GM19452 (cell line): Measurements from ENCODE around the gene CSDE1.
"Not testable (repeated sequence)": the region's sequence is repeated elsewhere in the genome, so short reads cannot be mapped to it uniquely, and the experiment has no call there.

Source experiments
- ATAC-seq: cut with Tn5 transposase; IDR thresholded peaks from one replicate; pipeline ENCODE4 v1.9.1; 2021; ENCODE audit not compliant: unreplicated experiment

Gene CSDE1

DNA sequence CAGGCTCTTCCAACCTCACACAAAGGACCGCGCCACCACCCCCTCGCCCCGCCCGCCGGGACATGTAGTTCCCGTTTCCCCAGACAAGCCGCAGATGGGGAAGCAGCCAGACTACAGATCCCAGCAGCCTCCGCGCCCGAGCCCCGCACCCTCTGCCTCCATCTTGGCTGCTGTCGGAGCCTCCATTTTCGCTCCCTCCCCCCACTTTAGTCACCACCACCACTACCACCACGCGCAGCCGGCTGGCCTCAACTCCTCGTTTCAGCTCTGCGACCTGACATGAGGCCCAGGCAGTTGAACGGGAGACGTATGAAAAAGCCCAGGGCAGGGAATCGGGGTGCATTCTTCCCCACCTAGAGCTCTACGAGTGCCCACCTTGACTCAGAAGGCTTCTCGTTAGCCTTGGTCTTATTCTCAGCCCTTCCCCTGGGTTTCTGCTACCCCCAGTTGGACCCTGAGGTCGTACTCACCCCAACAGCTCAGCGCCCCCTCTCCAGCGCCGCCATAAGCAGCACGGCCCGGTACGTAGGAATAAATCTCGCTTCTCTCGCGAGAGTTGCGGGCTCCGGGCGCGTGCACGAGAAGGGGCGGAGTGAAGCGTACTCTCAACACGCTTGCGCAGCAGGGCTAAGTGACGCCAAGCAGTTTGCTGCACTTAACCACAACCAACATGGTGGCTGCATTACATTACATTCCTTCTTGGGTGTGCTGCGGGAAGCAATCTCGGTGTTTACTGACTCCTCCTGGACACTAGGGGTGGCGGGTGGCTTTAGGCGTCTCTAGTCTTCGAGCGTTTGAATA lies at the start of gene CSDE1:
TSS of gene CSDE1 (minus strand) at position 530 of the 801 bp plus-strand sequence. CDS start 18,094 bp downstream, outside the sequence.
- peak; percentile 68 for ATAC-seq

DNA sequence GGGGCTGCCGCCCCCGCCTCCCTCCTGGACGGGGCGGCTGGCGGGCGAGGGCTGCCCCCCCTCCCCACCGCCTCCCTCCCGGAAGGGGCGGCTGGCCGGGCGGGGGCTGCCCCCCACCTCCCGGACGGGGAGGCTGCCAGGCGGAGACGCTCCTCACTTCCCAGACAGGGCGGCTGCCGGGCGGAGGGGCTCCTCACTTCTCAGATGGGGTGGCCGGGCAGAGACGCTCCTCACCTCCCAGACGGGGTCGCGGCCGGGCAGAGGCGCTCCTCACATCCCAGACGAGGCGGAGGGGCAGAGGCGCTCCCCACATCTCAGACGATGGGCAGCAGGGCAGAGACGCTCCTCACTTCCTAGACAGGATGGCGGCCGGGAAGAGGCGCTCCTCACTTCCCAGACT lies 46.7 kb upstream of the CSDE1 start:
- ATAC-seq, result not testable (repeated sequence)

DNA sequence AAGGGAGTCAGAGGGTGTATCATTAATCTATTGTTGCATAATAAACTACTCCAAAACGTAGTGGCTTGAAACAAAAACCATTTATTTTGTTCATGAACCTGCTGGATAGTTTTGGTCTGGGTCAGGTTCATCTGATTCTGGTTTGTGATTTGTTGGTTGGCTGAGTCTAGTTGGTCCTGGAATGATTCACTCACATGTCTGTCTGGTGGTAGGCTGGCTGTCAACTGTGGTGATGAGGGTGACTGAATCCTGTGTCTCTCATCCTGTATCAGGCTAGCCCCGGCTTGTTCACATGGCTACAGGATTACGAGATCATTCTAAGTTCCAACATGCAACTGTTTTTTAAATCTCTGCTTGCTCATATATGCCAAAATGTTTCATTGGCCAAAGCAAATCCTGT lies 45.2 kb upstream of the CSDE1 start:
- ATAC-seq, result peak; percentile 58

DNA sequence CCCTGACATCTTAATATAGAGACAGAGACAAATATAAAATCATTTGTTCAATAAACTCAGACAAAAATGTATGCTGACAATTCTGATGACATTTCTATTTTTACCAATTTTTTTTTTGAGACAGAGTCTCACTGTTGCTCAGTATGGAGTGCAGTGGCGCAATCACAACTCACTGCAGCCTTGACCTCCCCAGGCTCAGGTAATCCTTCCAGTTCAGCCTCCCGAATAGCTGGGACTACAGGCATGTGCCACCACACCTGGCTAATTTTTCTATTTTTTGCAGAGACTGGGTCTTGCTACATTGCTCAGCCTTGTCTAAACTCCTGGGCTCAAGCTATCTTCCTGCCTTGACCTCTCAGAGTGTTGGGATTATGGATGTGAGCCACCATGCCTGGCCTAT lies 36.3 kb upstream of the CSDE1 start:
- no peak for ATAC-seq

DNA sequence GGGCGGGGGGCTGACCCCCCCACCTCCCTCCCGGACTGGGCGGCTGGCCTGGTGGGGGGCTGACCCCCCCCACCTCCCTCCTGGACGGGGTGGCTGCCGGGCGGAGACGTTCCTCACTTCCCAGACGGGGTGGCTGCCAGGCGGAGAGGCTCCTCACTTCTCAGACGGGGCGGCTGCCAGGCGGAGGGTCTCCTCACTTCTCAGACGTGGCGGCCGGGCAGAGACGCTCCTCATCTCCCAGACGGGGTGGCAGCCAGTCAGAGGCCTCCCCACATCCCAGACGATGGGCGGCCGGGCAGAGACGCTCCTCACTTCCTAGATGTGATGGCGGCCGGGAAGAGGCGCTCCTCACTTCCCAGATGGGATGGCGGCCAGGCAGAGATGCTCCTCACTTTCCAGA lies 32.8 kb upstream of the CSDE1 start:
- ATAC-seq, result not testable (repeated sequence)

DNA sequence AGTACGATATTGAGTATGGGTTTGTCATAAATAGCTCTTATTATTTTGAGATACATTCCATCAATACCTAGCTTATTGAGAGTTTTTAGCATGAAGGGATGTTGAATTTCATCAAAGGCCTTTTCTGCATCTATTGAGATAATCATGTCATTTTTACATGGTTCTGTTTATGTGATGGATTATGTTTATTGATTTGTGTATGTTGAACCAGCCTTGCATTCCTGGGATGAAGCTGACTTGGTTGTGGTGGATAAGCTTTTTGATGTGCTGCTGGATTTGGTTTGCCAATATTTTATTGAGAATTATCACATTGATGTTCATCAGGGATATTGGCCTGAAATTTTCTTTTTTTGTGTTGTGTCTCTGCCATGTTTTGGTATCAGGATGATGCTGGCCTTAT lies 28.7 kb upstream of the CSDE1 start:
- not testable (repeated sequence) for ATAC-seq

DNA sequence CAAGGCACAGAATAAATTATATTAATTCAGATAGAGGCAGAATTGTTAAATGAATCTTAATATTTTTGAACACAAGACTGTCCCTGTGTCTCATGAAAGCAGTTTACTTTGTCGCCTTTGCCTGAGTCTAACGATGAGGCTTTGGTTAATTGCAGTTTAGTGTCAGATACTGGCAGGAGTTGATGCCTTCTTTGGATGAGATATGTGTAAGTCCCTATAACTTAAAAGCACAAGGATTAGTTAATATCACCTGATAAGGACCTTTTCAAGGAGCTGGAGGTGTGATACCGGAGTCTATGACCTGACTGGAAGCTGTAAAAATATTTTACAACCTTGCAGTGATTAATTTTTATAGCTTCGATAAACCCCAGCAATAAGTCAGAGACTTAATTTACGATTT lies 24.7 kb upstream of the CSDE1 start:
- ATAC-seq, result no peak

DNA sequence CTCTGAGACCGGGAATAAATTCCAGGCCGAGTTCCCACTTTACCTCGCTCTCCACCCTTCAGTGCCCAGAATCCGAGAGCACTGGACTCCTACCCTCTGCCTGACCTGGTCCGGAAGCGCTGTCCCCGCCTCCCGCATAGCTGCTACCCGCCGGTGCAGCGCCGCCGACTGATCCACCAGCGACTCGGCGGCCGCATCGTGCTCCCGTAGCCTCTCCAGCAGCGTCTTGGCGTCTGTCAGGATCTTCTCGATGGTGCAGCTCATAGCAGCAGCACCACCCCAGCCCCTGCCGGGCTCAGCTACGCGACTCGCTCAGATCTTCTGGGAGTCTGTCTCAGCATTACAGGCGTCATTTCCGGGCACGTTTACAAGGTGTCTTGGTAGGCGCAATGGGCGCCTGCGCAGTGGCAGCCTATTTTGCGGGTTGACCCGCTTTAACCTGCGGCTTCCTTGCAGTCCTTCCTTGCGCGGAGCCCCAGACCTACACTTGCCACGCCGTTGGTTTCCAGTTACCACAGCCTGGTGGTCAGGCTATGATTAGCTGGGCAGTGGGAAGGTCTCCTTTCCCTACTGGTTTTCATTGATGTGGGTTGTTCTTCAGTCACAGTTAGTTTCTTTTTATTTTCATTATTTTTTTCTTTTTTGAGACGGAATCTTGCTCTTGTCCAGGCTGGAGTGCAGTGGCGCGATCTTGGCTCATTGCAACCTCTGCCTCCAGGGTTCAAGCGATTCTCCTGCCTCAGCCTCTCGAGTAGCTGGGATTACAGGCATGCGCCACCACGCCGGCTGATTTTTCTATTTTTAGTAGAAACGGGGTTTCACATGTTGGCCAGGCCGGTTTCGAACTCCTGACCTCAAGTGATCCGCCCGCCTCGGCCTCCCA lies 22.8 kb upstream of the CSDE1 start, which contains the start of gene SIKE1:
TSS of gene SIKE1 (minus strand) at position 342 of the 883 bp plus-strand sequence. CDS start at position 264, 78 bp downstream.
- ATAC-seq, result peak; percentile 99

DNA sequence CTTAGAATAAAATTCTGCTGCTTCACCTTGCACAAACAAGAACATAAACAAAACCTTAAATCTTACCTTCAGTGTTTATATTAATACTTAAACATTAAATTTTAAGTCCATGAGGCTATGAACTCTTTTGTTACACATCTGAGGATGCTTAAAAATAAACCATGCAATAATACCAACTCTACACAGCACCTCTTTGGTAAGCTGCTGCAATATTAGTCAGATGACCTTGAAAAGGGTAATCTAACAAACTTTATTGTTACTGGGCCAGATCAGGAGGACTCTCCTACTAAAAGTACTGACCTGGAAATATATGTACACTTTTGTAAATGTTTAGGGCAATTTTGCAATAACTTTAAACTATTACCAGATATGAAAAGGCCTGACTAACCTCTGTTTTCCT lies 21.9 kb upstream of the CSDE1 start:
- no peak for ATAC-seq

DNA sequence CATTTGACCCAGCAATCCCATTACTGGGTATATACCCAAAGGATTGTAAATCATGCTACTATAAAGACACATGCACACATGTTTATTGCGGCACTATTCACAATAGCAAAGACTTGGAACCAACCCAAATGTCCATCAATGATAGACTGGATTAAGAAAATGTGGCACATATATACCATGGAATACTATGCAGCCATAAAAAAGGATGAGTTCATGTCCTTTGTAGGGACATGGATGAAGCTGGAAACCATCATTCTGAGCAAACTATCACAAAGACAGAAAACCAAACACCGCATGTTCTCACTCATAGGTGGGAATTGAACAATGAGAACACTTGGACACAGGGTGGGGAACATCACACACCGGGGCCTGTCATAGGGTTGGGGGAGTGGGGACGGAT lies 18.9 kb upstream of the CSDE1 start:
- ATAC-seq, result not testable (repeated sequence)

DNA sequence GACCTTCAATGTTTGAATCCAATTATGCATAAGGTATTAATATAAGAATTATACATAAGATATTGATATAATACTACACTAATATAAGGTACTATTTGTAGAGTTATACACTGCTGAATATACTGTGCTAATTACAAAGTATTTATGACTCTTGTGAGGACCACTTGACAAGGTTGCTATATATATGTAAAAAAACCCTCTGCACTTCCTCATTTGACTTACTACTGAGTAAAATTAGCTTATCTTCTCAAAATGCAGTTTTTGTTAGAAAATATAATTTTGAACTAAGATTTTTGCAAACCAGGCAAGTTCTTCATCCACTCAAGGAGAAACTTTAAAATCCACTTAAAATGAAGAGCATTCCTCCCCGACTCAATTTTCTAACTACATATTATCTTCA lies 14.2 kb upstream of the CSDE1 start:
- no peak for ATAC-seq

DNA sequence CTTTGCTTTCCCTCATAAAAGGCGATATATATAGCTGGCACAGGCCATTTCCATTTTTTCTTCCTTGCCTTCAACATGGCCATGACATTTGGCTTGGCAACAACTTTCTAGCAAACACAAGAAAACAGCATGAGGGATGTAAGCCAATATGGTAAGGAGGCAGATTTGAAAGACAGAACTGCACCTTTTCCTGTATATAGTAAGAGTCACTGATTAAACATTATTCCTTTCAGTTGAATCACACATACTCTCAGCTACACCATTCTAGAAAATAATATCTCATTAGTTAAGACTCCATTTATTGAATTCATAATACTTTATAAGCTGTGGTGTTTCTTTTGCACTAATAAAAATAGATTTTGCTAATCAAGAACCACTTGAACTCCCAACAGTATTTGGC lies 13.2 kb upstream of the CSDE1 start:
- no peak for ATAC-seq

DNA sequence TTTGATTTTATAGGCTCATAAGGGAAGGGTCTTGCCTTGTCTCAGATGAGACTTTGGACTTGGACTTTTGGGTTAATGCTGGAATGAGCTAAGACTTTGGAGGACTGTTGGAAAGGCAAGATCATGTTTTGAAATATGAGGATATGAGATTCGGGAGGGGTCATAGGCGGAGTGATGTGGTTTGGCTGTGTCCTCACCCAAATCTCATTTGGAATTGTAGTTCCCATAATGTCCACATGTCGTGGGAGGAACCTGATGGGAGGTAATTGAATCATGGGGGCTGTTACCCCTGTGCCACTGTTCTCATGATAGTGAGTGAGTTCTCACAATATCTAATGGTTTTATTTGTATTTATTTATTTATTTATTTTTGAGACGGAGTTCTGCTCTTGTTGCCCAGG lies 6.9 kb upstream of the CSDE1 start:
- ATAC-seq, result no peak

DNA sequence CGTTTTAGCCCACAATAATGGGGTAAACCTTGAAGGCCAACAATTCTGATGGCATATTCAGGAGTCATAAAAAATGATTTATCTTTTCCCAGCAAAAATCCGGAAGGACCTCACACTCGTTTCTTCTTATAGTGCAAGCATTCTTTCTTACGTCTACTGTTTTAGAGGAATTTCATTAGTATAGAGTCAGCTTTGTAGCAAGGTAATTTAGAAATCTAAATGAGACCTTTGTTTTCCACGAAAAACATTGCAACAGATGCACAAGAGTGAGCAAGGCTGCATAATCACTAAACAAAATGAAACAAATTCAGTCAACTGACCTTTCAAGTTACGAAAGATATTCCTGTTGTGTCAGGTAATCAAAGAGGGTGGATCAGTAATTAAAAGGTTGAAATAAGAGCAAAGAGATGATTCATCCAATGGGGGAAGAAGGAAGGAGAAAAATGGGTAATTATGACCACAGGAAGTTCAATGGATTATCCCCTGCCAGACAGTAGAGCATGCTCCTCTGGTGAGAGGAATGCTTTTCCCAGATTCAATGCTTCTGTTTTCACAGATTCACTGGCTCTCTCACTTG lies 560 bp upstream of the CSDE1 start:
- no peak for ATAC-seq

DNA sequence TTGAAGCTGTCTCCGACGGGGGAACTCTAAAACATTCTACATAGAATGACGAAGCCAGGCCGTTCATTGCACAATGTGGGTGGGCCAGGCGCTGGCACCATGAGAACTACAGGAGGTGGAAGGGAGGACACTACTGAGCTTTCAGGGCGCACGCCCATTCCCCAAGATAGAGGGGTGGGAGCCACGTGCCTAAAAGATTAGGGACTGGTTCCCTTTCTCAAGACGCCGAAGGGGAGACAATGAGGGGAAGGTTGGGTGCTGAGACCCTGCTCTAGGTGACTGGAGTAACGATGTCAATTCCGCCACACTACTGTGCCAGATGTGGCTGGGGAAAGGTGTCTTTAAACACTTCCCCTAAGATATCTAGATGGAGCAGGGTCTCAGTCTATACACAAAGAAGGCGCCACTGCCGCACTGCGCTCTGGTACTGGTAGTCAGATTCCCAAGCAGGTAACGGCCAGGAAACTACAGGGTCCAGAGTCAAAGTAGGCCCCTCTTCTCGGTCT lies 782 bp downstream of the CSDE1 start:
- no peak for ATAC-seq

DNA sequence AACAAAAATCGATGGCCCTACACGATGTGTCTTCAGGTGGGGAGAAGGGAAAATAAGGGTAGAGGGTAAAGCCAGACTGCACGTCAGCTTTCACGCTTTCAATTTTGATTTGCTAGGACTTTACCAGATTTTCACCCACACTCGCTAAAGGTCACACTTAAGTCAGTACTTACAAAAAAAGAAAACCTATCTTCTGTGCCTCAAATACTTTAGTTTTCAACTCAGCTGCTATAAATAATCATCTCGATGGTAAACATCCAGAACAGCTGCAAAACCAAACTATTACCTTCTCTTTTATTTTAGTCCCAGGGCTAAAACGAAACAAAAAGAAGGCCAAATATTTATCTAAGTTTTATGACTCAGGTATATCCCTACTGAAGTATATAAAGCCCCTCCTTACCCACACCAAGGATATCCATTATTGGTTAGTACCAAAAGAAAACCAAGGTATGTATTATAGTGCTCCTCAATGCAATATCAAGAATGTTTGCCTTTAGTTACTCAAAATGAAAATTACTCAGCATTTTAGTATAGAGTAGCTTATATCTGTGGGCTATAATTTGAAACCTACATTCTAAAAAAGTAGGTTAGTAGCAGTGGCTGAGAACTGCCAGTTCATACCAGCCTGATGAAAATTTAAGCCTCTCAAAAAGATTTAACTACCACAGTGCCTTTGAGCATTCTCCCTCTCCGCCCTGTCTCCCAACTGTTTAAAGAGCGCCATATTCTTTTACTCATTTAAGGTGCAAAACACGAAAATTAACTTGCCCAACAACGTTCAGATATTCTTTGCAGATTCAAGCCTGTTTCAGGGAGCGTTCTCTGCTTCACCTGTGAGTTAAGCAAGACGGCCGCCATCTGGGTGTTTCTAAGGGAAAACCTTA lies 1.5 kb downstream of the CSDE1 start:
- ATAC-seq, result no peak

DNA sequence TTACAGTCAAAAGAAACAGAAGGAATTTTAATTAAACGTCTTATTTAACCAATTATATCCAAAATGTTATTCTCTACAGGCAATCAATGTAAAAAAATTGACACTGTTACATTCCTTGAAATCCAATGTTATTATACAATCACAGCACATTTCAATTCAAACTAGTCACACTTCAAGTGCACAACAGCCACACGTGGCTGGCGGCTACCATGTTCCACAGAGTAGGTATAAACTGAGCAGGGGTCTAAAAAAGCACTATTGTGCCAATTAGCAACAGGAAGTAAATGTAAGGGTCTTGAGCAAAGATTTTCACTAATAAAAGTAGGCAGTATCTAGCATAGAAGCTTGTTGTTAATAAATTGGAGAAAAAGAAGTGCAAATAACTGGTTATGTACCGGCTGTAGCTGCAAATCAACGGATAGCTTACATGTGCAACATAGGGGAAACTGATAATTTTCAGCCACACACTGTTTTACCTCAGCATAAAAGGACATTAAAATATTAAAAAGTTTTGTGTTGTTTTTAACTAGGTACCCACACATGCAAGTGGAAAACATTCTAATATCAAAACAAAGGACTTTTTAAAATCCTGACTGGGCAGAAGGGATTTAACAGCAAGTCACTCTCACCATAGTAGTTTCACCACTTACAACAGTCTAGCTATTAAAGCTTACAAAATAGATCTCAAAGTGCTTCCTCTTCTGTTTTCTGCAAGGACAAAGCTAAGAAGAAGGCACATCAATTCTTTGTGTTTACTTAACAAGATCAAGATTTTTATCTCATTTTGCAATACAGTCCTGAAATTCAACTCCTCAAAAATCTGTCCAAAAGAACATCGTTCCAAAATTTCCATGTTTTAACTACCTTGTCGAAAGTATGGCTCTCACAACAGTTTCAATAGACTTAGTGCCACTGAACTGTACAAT lies 2.5 kb downstream of the CSDE1 start:
- no peak for ATAC-seq

DNA sequence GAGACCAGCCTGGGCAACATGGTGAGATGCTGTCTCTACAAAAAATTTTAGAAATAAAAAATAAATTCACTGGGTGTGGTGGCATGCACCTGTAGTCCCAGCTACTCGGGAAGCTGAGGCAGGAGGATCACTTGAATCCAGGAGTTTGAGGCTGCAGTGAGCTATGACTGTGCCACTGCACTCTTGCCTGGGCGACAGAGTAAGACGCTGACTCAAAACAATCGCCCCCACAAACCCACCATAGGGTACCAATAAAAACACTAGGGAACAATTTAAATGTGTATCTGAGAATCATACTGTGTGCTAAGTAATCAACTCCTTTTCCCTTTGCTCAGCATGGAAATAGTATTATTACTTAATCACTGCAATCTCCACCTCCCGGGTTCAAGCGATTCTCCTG lies 4.1 kb downstream of the CSDE1 start:
- not testable (repeated sequence) for ATAC-seq

DNA sequence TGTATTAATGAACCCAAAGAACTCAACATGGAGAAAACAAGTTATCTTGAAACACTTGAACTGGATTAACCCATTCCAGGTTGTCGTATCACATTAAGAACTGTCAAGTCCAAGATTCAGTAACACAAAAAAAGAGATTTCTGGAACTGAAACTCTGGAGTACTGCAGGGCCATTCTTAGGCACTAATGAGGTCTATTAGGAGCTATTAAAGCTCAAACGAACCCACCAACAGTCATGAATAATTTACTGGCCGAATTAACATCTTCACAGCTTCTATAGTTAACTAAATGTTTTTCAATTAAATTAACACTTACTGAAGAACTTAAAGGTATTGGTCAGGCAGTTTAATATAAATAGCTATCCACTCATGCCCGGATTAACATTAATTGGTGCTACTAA lies 4.6 kb downstream of the CSDE1 start:
- ATAC-seq, result no peak
